Islet of Langerhans (tissue), 1 donor: Measurements from ENCODE around the gene GAP43.
A peak's percentile ranks its signal among the peaks of the same experiment; 100 is the strongest.

Experiments used
- FAIRE-seq: peaks from one replicate; lab custom pipeline; 2011; peaks lifted over from hg19 to GRCh38; lab: Jason Lieb, UNC

Gene GAP43

DNA sequence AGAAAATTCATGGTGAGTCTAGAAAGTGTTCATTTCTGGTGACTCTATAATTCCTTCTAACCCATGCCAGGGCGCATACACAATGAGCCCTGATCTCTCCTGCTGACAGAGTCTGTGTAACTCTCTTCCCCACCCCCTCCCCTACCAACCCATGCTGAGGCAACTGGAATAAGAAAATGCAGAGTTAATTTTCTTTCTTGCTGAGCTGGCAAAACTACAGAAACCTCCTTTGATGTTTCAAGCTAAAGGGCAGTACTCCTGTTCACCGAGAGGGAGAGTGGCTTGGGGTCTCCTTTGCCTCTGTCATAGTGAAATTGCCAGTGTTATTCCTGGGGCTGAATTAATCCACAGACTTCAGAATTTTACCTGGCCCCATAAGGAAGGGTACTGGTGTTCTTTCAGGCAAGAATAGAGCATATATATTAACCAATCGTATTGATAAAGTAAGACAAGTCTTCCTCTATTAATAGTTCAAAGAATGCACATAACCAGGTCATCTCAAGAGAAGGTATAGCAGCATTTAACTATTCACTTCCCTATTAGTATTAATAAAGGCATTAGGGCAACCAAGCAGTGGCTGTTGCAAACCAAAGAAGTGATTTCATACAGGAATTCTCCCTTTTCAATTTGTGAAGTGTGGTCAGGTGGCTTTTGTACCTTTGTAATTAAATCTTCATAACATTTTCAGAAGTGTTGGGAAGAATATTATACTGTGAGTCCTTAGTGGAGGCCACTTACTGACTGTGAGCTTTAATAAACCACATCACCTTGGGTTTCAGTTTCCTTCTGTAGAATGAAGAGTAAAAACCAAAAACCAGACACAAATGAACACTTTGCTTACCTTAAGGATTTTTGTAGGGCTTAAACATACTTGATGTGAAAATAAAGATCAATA, 4.1 kb downstream of the GAP43 start:
- FAIRE-seq, result no peak

DNA sequence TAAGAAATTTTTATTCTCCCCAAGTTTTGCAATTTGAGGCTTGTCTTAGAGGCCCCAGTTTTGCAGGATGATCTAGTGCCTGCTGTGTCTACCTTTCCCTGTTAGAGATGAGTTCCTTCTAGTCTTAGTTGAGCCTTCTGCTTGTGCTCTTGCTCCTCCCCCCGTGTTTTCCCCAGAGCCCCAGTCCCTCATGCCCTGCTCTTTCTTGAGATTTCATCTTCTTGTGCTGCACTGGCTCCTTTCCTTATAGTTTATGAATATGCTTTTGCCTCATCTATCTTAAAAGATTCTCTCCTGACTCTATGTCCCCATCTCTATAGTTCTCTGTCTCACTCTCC, 4.7 kb downstream of the GAP43 start:
- FAIRE-seq, result no peak

DNA sequence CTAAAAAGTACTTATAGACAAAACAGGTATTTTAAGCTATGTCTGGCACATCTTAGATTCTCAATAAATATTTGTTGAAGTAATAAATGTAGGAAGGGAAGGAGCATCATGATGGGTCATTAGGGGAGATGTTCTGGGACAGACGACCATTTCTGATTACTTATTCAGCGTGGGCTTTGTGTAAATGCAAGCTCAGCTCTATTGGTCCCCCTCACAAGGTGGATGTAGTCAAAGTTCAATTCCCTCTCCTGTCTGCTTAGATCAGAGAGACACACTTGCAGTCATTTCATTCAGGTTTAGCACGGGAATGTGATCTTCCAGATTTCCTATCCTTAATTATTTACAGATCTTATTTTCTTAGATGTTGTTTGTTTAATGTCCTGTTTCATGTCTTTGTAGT, 7.5 kb downstream of the GAP43 start:
- no peak for FAIRE-seq

DNA sequence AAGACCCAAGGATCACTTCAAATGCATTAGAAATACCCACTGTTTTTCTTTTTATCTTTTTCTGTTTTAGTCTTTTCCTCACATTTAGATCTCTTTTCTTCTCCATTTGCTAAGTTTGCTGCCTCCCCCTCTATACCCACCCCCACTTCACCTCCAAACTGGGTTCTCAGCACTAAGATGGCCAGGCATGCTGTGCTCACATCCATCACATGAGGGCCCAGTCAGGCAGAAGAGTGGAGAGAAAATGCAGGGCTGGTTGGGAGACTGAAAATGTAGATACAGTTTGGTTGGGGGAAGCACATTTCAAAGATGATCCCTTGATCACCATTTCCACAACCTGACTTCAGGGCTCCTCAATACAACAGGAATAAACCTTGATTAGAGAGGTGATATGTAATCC, 8.7 kb downstream of the GAP43 start:
- FAIRE-seq, result no peak

DNA sequence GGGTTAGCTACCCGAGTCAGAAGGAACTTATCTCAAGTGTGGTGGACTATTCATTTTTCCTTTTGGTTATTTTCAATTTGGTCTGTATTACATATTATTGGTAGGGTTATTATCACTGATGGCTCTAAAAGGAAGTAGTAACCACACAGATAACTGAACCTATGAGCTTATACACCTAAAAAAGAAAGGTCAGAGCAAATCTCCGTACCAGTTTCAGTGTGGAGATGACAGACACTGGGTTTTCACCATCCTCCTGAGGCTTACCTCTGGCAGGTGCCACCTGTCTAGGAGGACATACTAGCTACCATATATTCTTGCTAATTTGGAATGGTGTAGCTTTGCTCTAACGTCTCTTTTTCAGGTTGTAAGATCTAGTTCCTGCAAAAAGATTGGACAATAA, 10.2 kb downstream of the GAP43 start:
- FAIRE-seq, result no peak

DNA sequence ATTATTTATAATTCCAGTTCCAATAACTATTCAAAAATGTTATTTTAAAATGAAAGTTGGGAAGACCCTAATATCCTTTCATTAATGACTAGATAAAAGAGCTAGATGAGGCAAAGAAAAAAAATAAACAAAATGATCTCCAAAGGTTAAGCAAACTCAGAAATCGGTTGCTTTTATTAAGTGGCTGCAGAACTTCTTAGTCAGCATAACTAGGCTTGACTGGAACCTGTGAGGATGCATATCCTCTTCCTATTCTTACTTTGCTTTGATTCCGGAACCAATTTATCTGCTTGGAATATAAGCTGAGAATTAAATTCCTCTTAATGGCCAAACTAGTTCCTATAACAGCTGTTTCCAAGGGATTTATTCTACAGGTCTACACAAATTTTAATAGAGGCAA, 10.7 kb downstream of the GAP43 start:
- FAIRE-seq, result no peak

DNA sequence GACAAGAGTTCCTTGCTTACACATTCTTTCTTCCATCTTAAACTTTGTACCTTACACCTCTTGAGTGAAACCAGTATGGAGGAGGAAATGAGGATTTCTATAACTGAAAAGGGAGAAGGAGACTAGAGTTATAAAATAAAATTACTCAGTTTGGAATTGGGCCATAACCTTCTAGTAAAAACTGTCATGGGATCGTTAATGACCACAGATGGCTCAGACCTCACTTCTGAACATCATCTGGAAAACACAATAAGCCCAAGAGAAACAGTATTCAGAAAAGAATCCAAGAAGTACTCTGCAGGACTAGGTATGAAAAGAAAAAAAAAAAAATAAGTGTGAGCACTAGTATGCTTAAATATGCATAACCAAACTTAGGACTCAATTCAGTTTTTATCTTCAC, 12.1 kb downstream of the GAP43 start:
- FAIRE-seq, result no peak

DNA sequence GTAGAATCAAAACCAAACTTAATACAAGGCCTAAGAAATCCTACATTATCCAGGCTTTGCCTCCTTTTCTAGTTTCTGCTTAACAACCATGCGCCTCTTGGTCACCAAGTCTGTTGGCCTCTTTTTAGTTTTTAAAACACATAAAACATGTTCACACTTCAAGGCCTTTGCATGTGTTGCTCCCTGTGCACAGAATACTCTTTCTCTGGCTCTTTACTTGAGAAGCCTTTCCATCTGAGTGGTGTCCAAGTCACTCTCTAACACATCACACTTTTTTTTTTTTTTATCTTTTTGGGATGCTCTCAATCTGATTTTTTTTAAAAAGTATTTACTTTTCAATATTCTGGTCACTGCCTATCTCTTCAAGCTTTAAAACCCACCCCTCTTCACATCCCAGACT, 14.9 kb downstream of the GAP43 start:
- no peak for FAIRE-seq

DNA sequence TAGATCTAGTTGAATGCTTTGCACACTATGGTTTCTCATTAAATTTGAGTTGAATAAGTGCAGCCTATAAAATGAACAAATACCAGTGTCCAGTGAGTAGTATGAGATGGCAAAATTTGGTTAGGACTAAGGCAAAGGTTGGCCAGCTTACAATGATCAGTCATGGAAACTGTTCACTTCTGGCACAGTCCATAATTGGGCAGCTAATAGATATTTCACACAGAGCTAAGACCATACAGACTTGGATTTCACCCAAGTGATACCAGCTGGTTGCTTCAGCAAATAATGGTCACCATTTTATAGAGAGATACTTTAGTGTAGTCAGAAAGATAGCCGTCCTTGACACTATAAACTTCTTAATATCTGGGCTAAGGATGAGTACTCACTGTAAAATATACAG, 15.7 kb downstream of the GAP43 start:
- FAIRE-seq, result no peak

DNA sequence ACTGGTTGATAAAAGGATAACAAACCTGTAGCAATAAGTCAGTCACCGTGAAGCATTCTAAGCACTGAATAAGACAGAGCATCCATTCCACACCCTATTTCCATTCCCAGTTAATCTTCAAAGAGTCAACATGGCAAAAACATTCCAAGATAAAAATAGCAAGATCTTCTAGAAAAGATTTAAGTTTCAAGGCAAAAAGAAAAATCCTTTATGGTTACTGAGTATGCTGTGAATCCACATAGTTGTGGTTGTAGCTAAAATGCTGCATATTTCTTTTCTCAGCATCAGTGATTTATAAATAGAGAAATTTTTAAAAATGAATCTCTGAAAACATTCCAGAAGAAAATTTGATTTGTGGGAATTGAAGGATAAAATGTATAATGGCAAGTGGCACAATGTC, 21.1 kb downstream of the GAP43 start:
- FAIRE-seq, result no peak

DNA sequence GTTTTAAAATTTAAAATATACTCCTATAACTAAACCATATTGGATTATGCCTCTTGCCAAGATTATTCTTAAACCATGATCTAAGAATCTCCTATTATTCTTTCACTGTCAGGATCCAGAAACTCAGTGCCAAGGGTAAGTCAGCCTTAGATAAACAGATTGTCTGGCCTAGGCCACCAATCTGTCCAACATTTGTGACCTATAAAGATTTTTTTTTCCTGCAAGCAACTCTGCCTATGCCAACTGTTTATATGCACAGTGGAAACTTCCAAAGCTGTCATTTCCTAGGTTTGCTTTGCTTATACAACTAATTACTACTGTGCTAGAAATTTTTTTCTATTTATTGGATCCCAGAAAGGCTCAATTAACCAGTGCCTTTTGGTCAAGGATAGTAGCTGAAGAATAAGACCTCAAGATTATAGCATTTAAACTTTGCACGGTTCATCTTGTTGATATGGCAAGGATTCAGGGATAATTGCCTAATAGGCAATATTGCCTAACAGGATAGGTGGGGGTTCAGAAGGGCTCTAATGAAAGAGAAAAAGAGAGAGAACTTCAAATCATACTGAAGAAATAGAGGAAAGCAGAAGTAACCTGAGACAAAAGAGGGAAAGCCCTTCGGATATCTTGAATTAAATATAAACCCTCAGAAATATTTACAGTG, 22.8 kb downstream of the GAP43 start:
- FAIRE-seq, result no peak

DNA sequence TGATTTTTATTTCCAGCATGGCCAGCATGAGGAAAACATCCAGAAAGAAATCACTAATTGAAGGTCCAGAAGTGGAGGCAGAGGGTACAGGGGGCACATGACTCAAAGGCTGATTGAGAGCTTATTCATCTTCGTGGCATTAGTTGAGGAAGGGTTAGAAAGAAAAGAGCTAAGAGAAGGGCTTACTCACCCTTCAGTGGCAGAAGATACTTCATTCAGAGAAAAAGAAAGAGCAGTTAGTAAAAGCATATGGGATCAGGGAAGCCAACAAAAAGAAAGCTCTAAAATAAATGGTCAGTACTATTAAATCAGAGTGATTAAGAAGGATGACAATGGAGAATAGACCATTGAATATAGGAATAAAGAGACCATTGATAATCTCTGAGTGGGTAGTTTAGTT, 25.2 kb downstream of the GAP43 start:
- FAIRE-seq, result no peak

DNA sequence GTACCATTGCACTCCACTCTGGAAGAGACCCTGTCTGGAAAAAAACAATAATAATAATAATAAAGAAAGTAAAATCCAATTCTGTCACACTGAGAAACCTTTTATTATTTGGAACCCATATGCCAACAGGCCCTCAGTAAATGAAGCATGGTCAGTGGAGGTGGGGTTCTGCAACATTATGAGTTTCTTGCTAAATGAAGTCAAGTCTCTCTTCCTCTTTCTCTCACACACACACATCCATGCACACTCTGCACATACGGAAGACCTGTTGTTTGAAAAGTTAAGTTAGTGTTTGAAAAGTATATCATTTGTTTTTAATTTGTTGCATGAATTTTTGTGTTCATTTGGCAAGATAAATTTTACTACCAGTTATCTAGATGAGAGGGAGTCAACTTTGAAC, 27.8 kb downstream of the GAP43 start:
- FAIRE-seq, result no peak

DNA sequence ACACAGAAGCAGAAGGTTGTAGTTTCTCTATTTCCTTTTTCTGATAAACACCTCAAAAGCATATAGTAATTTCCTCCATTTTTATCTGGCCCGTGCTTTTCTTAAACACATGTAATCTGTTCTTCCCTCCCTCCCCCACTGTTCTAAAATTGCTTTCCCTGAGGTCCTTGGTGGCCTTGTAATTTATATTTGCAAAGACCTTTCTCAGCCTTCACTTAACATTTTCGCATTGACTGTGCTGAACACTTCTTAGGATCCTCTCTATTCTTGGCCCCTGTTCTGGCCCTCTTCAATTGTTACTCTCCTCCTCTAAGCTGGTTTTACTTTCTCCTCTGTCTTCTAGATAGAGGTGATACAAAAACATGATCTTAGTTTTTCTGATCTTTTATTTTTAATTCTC, 28.3 kb downstream of the GAP43 start:
- FAIRE-seq, result no peak

DNA sequence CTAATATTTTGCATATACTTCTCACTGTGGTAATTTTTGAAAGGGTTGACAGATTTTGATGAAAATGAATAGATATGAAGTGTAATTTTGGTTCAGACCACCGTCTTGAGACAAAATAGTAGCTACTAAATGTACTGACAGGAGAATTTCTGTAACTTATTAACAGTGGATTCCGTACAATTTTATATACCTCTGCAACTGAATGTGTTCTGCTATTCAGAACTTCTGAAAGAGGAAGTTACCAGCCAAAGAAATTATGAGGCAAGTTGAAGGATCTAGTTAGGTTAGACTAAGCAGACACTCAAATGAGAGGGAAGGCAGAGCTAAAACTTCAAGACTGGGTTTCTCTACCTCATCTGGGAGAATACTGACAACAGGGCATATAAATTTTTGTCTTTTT, 29.4 kb downstream of the GAP43 start:
- FAIRE-seq, result no peak

DNA sequence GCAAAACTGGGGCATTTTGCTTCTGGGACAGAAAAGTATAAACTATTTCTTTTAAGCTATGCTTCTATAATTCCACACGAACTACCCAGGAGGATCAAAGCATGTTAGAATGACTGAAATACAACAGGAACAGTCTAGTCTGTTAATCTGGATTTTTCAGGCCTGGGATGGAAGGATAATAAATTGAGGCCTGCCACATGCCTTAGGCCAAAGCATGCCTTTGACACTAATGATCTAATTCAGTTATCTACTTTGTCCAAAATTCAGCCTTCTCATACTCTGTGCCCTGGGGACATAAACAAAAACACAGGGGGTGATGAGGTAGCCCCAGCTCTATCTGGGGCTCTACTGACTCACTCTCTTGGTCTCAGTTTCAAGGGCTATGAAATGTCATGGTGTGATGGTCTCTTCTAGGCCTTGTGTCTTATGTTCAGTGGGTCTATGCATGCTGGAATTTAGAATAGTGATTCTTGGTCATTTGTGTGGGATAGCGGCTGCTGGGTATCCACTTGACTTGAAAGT, 32.5 kb downstream of the GAP43 start:
- no peak for FAIRE-seq

DNA sequence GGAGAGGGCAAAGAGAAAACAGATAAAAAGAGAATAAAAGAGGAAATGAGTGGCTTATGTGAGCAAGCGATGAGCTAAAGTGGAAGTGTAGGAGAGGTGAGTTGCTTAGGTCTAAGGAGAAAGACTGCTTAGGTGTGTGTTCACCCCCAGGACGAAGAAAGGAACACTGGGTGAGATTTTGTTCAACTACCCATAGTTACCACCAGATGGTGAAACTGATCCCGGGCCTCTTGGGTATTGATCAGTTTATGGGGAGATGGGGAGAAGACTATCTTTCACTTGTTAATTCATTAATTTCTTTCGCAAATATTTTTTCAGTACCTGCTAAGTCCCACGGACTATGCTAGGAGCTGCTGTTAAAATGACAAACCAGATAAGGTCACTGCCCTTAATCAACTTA, 33.9 kb downstream of the GAP43 start:
- no peak for FAIRE-seq

DNA sequence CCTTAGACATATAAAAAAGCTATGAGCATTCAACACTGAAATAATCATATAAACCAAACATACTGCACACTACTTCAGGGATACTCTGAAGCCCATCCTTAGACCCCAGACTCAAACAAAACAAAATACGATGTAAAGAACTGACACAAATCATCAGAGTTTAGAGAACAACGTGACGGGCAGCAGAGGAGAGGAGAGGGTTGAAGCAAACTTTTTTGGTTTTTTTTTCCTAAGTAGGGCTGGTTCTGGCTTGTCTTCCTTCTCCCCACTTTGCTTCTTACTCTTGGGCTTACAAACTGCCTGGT, 34.7 kb downstream of the GAP43 start:
- peak; percentile 62 for FAIRE-seq

DNA sequence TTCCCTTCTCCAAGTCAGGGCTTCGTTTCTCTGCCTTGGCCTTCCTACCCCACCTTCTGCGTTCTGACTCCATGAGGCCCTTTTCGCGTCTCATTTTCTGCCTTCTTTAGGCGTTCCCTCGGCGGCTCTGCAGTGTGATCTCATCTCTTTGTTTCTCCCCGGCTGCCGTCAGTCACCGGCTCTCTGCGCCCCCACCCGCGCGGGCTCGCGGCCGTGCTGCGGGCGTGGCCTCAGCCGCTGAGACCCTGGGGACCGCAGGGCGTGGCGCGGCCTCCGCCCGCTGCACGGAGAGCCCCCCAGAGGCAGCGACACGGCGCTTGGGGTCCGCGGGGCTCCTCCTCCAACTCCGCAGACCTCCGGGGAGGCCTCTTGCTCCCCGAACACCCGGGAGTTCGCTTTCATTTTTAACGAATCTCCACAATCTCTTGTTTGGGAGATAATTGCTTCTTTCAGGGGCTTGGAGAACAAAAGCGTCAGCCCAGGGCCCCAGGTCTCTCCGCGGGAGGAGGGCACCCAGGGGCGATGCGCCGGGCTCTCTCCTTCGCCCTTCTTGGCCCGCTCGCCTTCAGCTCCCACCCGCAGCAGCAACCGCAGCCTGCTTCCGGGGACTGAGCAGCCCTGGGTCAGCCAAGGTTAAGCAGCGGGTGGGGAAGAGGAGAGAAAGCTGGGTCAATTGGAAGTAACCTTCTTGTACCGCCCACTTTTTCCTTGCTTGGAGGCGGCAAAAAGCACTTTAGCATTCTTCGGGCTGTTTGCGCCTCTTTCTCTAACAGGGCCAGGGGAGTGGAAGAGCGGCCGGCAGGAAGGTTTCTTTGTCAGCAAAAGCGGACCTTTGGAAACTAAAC, 35.2 kb downstream of the GAP43 start:
- FAIRE-seq, result no peak

DNA sequence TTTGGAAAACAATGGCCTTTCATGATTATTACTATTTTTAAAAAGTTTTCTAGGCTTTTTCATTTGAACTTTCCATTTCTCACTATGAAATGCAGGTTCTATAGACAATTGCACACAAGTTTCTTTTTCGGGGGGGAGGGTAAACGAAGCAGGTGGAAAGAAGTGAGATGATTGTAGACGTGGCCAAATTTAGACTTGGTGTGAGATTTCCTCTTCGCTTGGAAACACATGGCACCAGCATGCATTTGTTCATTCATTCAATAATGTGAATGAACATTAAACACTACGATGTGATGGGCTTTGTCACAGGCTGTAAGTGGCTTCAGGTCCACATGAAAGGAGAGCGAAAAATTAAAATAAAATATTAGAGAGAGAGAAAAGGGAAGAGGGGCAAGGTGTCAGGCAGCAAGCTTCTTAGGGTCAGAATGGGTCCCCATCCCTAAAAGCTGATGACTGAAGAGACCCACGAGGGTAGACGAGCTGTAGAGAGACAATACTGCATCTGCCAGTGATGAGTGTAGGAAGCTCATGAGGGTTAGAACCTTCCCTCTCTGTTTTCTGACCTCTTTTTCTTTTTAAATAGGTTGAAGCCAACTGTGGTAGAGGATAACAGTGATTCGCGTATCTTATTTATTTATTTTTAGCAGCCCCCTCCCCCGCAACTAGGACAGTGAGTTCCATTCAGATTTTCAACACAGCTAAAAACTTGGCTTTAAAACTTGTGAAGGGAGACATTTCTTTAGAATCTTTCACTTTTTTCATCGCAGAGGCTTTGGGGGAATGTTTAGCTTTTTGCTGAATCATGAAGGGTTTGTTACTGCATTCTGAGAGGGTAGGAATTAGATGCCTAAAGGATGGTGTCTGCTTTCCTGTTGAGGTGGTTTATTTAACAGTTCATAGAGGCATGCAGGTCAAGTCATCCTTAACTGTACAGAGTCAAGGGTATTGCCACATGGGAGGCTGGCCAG, 36.2 kb downstream of the GAP43 start:
- no peak for FAIRE-seq

DNA sequence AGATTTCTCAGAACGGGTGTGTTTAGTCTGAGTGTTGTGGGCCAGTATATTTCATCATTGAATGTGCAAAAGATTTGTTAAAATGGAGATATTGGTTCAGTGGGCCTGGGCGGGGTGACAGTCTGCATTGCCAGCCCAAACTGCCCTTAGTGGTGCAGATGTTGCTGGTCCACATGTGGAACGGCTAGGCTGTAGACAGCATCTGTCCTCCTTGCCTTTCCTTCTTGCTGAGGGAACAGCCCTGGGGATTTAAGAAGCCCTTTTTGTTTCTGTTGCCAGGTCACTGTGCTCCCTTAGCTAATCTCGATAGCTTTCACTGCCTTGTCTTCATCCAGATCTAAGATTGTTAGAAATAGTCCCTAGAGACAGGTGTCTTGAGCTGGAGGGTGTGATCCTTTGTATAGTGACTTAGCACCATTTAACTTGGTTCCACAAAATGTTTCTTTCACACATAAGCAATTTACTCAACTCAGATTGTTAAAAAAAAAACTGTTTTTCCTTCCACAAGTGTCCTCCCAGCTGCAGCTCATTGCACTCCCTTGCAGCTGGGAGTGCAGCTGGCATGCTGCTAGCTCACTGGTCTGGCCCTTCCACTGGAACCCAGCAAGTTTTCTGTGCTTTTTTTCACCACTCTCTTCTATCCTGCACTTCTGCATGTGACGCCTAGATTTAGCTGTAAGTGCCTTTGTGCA, 37.5 kb downstream of the GAP43 start:
- no peak for FAIRE-seq
